ENCODE results near the gene CCNL1.
"Not testable (repeated sequence)": the region's sequence is repeated elsewhere in the genome, so short reads cannot be mapped to it uniquely, and the experiment has no call there.

CCNL1 gene

DNA sequence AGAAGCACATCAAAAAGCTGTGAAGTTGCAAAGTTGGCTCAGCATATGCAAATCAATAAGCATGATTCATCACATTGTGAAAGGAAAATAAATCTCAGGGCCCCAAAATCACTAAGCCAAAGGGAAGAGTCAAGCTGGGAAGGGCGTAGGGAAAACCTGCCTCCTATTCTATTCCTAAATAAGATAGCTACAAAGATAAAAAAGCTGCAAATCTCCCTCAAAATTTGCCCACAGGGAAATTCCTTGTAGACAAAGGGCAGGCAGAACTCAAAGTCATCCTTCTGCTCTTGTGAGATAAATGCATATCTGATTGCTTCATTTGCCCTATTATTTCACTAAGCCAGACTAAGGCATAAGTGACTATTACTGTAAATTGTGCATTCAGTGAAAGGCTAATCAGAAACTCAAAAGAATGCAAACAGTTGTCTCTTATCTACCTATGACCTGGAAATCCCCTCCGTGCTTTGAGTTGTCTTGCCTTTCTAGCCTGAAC lies 30.5 kb upstream of the CCNL1 start:
- TF ChIP-seq, protein P1, sequence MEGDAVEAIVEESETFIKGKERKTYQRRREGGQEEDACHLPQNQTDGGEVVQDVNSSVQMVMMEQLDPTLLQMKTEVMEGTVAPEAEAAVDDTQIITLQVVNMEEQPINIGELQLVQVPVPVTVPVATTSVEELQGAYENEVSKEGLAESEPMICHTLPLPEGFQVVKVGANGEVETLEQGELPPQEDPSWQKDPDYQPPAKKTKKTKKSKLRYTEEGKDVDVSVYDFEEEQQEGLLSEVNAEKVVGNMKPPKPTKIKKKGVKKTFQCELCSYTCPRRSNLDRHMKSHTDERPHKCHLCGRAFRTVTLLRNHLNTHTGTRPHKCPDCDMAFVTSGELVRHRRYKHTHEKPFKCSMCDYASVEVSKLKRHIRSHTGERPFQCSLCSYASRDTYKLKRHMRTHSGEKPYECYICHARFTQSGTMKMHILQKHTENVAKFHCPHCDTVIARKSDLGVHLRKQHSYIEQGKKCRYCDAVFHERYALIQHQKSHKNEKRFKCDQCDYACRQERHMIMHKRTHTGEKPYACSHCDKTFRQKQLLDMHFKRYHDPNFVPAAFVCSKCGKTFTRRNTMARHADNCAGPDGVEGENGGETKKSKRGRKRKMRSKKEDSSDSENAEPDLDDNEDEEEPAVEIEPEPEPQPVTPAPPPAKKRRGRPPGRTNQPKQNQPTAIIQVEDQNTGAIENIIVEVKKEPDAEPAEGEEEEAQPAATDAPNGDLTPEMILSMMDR (IDR thresholded peaks at IDR 0.05; ENCODE audit: low read depth, low read length) = no peak
- H3K4me3 ChIP-seq (ENCODE audit: low read depth, low read length) = no peak overlapping the region

DNA sequence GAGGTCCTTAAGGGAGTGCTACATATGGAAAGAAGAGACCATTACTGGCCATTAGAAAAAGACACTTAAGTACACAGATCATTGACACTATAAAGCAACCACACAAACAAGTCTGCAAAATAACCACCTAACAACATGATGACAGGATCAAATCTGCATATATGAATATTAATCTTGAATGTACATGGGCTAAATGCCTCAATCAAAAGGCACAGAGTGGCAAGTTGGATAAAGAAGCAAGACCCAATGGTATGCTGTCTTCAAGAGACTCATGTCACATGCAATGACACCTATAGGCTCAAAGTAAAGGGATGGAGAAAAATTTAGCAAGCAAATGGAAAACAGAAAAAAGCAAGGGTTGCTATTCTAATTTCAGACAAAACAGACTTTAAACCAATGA lies 28.4 kb upstream of the CCNL1 start:
- H3K4me3 ChIP-seq (ENCODE audit: low read depth, low read length) = no peak overlapping the region
- TF ChIP-seq, protein P1 (IDR thresholded peaks at IDR 0.05; ENCODE audit: low read depth, low read length) = no peak

GRCh38 chr3:157182879-157183278 lies 22.9 kb upstream of the CCNL1 start:
- H3K4me3 ChIP-seq (ENCODE audit: low read depth, low read length) = no peak overlapping the region
- TF ChIP-seq, protein P1 (IDR thresholded peaks at IDR 0.05; ENCODE audit: low read depth, low read length) = 0 out of 2 replicates have a peak, but pooled peaks have one; percentile 5

- TF ChIP-seq, protein P1 (IDR thresholded peaks at IDR 0.05; ENCODE audit: low read depth, low read length) = no peak
These were observed 20.3 kb upstream of the CCNL1 start for GRCh38 chr3:157180262-157180661.

GRCh38 chr3:157179365-157179803 lies 19.4 kb upstream of the CCNL1 start:
- TF ChIP-seq, protein P1 (IDR thresholded peaks at IDR 0.05; ENCODE audit: low read depth, low read length) = no peak
- no peak overlapping the region for H3K4me3 ChIP-seq (ENCODE audit: low read depth, low read length)

More at GRCh38 chr3:157180262-157180661, 20.3 kb upstream of the CCNL1 start:
- no peak overlapping the region for H3K4me3 ChIP-seq (ENCODE audit: low read depth, low read length)

DNA sequence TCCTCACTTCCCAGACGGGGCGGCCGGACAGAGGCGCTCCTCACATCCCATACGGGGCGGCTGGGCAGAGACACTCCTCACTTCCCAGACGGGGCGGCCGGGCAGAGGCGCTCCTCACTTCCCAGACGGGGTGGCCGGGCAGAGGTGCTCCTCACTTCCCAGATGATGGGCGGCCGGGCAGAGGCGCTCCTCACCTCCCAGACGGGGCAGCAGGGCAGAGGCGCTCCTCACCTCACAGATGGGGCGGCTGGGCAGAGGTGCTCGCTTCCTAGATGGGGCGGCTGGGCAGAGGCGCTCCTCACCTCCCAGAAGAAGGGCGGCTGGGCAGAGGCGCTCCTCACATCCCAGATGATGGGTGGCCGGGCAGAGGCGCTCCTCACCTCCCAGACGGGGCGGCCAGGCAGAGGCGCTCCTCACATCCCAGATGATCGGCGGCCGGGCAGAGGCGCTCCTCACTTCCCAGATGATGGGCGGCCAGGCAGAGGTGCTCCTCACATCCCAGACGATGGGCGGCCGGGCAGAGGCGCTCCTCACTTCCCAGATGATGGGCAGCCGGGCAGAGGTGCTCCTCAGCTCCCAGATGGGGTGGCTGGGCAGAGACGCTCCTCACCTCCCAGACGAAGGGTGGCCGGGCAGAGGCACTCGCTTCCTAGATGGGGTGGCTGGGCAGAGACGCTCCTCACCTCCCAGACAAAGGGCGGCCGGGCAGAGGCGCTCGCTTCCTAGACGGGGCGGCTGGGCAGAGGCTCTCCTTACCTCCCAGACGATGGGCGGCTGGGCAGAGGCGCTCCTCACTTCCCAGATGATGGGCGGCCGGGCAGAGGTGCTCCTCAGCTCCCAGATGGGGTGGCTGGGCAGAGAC lies 18.8 kb upstream of the CCNL1 start:
- H3K4me3 ChIP-seq (ENCODE audit: low read depth, low read length) = not testable (repeated sequence)

- H3K4me3 ChIP-seq (ENCODE audit: low read depth, low read length) = not testable (repeated sequence)
These were observed 18.0 kb upstream of the CCNL1 start for GRCh38 chr3:157177801-157178453.

DNA sequence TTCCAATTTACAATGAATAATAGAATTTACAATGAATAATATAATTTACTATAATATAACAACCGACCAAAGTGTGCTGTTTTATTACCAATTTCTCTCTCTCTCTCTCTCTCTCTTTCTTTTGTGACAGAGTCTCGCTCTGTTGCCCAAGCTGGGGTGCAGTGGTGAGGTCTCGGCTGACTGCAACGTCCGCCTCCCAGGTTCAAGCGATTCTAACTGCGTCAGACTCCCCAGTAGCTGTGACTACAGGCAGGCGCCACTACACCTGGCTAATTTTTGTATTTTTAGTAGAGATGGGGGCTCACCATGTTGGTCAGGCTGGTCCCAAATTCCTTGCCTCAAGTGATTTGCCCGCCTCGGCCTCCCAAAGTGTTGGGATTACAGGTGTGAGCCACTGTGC lies 17.0 kb upstream of the CCNL1 start:
- H3K4me3 ChIP-seq (ENCODE audit: low read depth, low read length) = no peak overlapping the region
- TF ChIP-seq, protein P1 (IDR thresholded peaks at IDR 0.05; ENCODE audit: low read depth, low read length) = no peak

Data from WI38 (cell line).